ENCODE measurements around the gene GDF7.

GRCh38 chr2:20627712-20628380 is 39.1 kb upstream of the GDF7 start:
- TF ChIP-seq NFYB (IDR thresholded peaks at IDR 0.05; ENCODE audit: insufficient read depth, low read depth, low read length) (no peak), EP300 (IDR thresholded peaks at IDR 0.05; ENCODE audit: borderline replicate concordance in 1 of 2, control insufficient read depth in 1 of 2, low read depth in 2 of 2, low read length in 2 of 2) (no peak)
